ENCODE data around the gene SLCO3A1.

DNA sequence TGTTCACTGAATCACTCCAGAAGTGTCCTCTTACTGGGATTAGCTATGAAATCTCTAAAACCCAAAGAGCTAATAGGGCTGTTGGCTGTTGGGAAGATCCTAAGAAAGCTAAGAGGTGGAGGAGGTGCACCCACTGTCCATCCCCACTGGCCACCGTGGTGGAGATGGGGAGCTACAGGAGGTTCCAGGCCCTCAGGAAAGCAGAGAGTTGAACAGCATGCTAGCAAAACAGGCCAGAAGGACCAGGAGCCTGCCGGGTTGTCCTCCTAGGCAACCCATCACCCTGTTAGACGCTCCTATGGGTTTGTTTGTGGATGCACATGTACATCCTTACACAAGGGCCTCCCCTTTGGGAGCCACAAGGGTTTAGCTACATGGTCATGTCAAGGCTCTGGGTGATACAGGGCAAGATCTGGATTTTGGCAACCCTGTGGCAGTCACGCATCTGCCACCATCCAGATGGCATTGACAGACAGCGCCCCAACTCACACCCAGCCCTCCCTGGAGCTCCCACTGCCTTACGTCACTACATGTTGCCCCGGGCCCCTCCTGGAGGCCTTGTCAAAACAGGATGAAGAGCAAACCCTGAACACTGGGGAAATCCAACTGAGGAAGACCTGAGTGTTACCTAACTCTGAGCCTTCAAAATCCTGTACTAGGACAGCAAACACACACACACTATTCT lies 208.1 kb downstream of the SLCO3A1 start:
- no peak for TF ChIP-seq POLR2AphosphoS5 (IDR thresholded peaks at IDR 0.05)
- TF ChIP-seq, protein P1, sequence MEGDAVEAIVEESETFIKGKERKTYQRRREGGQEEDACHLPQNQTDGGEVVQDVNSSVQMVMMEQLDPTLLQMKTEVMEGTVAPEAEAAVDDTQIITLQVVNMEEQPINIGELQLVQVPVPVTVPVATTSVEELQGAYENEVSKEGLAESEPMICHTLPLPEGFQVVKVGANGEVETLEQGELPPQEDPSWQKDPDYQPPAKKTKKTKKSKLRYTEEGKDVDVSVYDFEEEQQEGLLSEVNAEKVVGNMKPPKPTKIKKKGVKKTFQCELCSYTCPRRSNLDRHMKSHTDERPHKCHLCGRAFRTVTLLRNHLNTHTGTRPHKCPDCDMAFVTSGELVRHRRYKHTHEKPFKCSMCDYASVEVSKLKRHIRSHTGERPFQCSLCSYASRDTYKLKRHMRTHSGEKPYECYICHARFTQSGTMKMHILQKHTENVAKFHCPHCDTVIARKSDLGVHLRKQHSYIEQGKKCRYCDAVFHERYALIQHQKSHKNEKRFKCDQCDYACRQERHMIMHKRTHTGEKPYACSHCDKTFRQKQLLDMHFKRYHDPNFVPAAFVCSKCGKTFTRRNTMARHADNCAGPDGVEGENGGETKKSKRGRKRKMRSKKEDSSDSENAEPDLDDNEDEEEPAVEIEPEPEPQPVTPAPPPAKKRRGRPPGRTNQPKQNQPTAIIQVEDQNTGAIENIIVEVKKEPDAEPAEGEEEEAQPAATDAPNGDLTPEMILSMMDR (IDR thresholded peaks at IDR 0.05 in 8 of 11, conservative IDR thresholded peaks at IDR 0.05 in 3 of 11), result no peak
- TF ChIP-seq POLR2A (IDR thresholded peaks at IDR 0.05), result no peak
